Measurements from ENCODE around the gene FRMD4B.

GRCh38 chr3:69191516-69191915, 194.4 kb downstream of the FRMD4B start:
- no peak for TF ChIP-seq TCF7L2 (IDR thresholded peaks at IDR 0.05; ENCODE audit: low read depth, low read length)
- TF ChIP-seq, protein P1, sequence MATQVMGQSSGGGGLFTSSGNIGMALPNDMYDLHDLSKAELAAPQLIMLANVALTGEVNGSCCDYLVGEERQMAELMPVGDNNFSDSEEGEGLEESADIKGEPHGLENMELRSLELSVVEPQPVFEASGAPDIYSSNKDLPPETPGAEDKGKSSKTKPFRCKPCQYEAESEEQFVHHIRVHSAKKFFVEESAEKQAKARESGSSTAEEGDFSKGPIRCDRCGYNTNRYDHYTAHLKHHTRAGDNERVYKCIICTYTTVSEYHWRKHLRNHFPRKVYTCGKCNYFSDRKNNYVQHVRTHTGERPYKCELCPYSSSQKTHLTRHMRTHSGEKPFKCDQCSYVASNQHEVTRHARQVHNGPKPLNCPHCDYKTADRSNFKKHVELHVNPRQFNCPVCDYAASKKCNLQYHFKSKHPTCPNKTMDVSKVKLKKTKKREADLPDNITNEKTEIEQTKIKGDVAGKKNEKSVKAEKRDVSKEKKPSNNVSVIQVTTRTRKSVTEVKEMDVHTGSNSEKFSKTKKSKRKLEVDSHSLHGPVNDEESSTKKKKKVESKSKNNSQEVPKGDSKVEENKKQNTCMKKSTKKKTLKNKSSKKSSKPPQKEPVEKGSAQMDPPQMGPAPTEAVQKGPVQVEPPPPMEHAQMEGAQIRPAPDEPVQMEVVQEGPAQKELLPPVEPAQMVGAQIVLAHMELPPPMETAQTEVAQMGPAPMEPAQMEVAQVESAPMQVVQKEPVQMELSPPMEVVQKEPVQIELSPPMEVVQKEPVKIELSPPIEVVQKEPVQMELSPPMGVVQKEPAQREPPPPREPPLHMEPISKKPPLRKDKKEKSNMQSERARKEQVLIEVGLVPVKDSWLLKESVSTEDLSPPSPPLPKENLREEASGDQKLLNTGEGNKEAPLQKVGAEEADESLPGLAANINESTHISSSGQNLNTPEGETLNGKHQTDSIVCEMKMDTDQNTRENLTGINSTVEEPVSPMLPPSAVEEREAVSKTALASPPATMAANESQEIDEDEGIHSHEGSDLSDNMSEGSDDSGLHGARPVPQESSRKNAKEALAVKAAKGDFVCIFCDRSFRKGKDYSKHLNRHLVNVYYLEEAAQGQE (IDR thresholded peaks at IDR 0.05; ENCODE audit: insufficient read depth in 1 of 2, low read depth in 2 of 2, low read length in 1 of 2), result no peak
